GM13976 (cell line): Measurements from ENCODE around the gene FRMD4A.

Experiments
- DNase-seq: peaks from one replicate; pipeline ENCODE4 v3.0.0; 2012; ENCODE audit warnings: low spot score
- in situ Hi-C: fragments of 300-500 bp; cut with MboI; formaldehyde crosslinking; loops from one replicate; pipeline ENCODE4 v1.12.0; 2022; ENCODE audit warnings: low sequenced_read_pairs, mixed read lengths, inconsistent platforms; ENCODE audit not compliant: unreplicated experiment
- TF ChIP-seq, protein P1 (sequence below): IDR thresholded peaks from 2 replicates; pipeline ENCODE4 v1.5.1; 2012; ENCODE audit warnings: borderline replicate concordance, mild to moderate bottlenecking; ENCODE audit not compliant: insufficient read depth; ENCODE audit errors: extremely low read depth, missing control alignments, control extremely low read depth

FRMD4A gene

DNA sequence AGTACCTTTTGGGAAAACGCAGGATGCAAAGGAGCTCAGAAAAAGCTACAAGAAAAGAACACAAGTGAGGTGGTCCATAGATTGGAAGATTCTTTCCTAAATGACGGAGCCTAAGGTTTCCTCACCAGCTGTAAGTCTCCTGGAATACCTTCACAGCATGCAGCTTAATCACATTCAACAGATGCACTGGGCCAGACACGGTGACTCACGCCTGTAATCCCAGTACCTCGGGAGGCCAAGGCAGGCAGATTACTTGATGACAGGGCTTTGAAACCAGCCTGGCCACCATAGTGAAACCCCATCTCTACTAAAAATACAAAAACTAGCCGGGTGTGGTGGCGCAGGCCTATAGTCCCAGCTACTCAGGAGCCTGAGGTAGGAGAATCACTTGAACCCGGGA lies 228.7 kb downstream of the FRMD4A start:
- DNase-seq: no peak
- TF ChIP-seq, protein P1, sequence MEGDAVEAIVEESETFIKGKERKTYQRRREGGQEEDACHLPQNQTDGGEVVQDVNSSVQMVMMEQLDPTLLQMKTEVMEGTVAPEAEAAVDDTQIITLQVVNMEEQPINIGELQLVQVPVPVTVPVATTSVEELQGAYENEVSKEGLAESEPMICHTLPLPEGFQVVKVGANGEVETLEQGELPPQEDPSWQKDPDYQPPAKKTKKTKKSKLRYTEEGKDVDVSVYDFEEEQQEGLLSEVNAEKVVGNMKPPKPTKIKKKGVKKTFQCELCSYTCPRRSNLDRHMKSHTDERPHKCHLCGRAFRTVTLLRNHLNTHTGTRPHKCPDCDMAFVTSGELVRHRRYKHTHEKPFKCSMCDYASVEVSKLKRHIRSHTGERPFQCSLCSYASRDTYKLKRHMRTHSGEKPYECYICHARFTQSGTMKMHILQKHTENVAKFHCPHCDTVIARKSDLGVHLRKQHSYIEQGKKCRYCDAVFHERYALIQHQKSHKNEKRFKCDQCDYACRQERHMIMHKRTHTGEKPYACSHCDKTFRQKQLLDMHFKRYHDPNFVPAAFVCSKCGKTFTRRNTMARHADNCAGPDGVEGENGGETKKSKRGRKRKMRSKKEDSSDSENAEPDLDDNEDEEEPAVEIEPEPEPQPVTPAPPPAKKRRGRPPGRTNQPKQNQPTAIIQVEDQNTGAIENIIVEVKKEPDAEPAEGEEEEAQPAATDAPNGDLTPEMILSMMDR: no peak
- in situ Hi-C loops: no loop called here

GRCh38 chr10:14099885-14100284 lies 230.8 kb downstream of the FRMD4A start:
- TF ChIP-seq, protein P1: no peak
- in situ Hi-C loops: no loop called here
- DNase-seq: no peak

DNA sequence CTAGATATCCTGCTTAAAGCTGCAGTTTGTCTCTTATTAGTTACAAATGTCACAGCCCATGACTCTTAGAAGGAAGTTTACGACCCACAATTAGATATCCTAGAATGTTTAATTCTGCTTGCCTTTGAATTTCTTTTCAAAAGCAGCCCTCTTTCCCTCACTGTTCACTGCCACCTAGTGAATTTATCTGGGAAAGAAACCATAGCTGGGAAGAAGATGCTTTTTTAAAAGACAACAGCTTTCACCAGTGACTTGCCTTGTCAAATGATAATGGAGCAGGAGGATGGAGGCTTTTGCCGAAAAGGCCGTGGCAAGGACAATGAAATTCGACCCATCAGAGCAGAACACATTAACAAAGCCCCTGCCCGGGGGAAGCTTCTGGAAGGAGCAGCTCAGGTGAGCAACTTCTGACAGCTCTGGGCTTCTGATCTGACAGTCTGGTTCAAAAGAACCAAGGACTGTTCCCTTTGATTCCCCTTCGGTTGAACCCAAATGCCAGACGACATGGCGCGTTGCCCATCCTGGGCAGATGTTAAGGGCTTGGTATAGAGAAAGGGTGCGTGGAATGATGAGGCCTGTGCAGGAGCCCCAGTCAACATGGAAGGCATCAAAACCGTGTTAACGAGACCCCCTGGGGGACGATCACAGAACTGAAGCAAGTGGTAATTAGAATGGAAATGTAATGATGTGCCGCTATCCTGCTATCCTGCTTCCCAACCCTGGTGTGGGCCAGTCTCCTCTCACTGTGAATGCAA lies 236.8 kb downstream of the FRMD4A start:
- DNase-seq: peak; percentile 31
- TF ChIP-seq, protein P1: no peak
- in situ Hi-C loops: no loop called here

- no peak for DNase-seq
- in situ Hi-C loops: no loop called here
- TF ChIP-seq, protein P1: no peak
Measured at GRCh38 chr10:14092799-14093198, 237.9 kb downstream of the FRMD4A start.

DNA sequence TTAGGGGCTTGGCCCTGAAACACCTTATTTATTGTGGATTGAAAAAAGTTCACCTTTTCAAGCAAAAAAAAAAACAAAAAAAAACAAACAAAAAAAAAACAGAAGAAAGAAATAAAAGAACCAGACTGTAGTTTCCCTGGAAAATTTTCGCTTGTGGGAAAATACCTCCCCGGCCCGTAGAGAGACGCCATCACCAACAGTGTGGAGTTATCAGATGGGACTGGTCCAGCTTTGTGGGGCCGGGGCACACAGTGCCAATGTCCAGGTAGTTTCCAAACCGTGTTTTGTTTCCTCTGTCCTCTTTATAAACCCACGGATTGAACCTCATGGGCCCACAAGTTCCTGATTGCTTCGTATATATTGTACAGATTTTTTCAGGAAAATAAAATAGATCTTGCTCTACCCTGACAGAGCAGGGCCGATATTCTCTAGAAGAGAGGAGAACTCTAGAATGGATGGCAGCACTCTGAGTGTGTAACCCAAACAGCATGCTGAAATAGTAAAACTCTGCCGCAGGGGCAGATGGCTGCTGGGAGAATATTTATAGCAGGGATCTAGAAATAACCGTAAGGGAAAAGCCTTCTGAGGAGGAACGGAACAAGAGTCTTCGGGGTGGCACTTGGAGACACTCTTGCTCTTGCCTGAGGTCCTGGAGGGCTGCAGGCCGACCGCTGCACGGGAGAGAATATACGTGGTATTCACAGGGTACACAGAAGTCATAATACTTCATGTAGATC lies 241.0 kb downstream of the FRMD4A start:
- in situ Hi-C loops: no loop called here
- DNase-seq: no peak
- TF ChIP-seq, protein P1: no peak

DNA sequence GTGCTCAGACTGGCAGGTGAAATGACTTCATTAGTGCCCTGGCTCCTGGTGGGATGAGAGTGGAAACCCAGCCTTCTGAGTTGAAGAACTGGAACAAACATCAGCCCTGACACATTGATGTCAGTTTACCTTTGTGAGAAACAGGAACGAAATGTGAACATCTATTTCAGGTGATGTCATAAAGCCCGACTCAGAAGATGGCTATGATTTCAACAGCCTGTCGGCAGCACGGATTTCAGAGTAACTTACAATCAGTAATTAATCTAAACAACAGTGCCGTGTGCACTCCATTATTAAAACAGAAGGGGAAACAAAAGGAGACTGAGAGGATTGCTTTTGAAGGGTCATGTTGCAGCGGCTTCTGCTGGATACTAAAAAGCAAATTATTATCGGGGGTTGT lies 243.2 kb downstream of the FRMD4A start:
- TF ChIP-seq, protein P1: no peak
- DNase-seq: no peak
- in situ Hi-C loops: no loop called here
